NCI-H69 (cell line): Measurements from ENCODE around the gene IL3RA.
"Not testable (repeated sequence)": the region's sequence is repeated elsewhere in the genome, so short reads cannot be mapped to it uniquely, and the experiment has no call there.

ENCODE experiments used
- DNase-seq: peaks from one replicate; lab custom pipeline; 2025; lab: John Stamatoyannopoulos, UW

IL3RA gene

DNA sequence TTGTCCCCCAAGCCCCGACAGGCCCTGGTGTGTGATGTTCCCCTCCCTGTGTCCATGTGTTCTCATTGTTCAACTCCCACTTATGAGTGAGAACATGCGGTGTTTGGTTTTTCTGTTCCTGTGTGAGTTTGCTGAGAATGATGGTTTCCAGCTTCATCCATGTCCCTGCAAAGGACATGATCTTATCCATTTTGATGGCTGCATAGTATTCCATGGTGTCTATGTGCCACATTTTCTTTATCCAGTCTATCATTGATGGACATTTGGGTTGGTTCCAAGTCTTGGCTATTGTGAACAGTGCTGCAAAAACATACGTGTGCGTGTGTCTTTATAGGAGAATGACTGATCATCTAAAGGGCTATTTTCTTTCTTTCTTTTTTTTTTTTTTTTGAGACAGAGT lies 4.2 kb upstream of the IL3RA start:
- DNase-seq, result not testable (repeated sequence)

DNA sequence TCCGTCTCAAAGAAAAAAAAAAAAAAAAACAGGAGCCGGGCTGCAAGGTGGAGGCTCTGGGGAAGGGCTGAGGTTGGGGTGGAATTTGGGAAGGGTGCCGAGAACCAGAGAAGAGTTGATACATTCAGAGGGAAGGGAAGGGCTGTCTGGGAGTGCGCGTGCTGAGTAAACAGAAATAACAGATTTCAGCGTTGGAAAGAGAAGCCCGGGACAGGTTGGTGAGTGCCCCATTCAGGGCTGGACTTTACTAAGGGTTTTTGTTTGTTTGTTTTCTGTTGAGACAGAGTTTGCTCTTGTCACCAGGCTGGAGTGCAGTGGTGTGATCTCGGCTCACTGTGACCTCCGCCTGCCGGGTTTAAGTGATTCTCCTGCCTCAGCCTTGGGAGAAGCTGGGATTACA lies 1.7 kb upstream of the IL3RA start:
- no peak for DNase-seq

DNA sequence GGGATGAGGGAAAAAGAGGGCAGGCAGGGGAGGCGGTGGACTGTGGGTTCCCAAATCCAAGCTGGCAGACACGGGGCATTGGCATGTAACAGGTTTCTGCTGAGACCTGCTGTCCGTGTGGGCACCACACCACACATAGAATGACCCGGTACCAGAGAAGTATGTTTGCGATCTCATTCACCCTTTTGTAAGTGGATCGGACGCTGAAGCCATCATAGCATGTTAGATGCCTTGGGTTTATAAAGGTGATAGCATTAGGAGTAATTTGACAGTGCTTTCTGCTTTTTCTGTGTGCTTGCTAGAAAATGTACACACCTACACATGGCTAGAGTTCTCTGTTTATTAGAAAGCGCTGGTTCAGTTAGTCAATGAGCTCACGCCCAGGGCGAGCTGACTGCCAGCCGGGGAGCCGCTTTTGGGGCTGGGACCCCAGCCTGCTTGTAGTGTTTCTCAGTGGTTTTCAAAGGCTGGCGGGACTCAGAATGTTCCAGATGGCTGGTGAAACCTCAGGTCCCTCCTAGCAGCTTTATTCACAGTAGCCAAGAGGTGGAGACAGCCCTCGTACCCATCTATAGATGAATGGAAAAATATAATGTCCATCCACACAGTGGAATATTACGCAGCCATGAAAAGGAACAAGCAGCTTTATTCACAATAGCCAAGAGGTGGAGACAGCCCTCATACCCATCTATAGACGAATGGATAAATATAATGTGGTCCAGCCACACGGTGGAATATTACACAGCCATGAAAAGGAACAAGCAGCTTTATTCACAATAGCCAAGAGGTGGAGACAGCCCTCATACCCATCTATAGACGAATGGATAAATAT lies 579 bp downstream of the IL3RA start:
- DNase-seq, result no peak

DNA sequence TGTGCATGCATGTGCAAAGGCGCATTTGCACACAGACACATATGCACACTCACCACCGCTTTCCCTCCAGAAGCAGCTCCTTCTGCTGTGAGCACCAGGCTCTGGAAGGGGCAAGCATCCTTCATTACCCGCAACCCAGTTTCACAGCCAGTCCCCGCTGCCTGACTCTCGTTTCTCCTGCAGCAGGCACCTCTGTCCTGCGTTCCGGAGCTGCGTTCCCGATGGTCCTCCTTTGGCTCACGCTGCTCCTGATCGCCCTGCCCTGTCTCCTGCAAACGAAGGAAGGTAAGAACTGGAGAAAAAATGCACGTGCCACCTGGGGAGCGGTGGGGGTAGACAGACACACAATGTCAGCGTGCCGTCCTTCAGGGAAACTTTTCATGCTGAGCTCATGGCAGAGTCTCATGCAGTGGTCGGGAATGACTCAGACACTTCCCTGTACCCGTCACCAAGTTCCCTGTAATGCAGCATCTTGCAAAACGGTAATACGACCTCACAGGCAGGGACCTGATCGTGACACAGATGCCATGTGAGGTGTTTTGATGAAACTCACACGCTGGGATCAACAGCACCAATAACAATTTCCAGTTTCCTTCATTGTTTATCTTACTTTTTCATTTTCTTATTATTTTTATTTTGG lies 5.1 kb downstream of the IL3RA start:
- no peak for DNase-seq

DNA sequence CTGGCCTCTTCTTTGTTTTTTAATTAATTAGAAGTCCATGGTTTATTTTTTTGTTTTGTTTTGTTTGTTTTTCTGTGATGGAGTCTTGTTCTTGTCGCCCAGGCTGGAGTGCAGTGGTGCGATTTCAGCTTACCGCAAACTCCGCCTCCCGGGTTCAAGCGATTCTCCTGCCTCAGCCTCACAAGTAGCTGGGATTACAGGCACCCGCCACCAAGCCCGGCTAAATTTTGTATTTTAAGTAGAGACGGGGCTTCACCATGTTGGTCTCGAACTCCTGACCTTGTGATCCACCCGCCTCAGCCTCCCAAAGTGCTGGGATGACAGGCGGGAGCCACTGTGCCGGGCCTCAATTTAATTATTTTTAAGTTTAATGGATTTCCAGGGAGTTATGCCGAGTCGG lies 13.0 kb downstream of the IL3RA start:
- not testable (repeated sequence) for DNase-seq

DNA sequence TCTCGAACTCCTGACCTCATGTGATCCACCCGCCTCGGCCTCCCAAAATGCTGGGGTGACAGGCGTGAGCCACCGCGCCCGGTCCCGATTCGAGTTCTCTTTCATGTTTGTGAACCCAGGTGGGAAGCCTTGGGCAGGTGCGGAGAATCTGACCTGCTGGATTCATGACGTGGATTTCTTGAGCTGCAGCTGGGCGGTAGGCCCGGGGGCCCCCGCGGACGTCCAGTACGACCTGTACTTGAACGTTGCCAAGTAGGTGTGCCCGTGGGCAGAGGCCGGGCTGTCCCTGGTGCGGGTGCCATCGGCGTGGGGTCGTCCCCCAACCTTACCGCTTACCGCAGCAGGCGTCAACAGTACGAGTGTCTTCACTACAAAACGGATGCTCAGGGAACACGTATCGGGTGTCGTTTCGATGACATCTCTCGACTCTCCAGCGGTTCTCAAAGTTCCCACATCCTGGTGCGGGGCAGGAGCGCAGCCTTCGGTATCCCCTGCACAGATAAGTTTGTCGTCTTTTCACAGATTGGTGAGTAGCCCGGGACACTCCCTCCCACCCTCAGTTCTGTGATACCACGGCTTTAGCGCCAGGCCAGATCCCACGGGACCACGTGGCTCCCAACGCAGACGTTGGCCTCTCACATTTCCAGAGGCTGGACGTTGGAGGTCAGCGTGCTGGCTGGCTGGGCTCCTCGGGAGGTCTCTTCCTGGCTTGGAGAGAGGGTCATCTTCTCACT lies 15.6 kb downstream of the IL3RA start:
- no peak for DNase-seq

DNA sequence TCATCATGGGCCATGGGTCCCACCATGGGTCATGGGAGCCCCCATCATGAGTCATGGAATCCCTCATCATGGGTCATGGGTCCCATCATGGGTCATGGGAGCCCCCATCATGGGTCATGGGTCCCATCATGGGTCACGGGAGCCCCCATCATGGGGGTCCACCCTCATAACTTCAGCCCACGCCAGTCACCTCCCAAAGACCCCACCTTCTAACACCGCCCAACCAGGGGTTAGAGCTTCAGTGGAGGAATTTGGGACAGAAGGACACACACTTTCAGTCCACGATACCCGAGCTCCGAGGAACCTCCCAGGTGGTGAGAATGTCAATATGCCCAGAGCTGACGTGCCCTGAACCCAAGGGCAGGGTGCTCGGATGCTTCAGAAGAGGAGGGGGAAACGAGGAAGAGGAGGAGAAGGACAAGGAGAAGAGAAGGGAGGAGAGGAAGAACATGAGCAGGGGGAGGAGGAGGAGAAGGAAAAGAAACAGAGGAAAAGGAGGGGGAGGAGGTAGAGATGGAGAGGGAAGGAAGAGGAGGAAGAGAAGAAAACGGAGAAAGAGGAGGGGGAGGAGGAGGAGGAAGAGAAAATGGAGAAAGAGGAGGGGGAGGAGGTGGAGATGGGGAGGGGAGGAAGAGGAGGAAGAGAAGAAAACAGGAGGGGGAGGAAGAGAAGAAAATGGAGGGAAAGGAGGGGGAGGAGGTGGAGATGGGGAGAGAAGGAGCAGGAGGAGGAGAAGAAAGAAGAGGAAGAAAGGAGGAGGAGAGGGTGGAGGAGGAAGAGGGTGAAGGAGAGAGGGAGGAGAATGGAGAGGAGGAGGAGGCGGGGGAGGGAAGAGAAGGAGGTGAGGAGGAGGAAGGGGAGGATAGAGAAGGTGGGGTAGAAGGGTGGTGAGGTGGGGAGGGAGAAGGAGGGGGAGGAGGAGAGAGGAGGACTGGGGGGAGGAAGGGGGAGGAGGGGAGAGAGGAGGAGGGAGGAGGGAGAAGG lies 17.7 kb downstream of the IL3RA start:
- DNase-seq, result no peak

DNA sequence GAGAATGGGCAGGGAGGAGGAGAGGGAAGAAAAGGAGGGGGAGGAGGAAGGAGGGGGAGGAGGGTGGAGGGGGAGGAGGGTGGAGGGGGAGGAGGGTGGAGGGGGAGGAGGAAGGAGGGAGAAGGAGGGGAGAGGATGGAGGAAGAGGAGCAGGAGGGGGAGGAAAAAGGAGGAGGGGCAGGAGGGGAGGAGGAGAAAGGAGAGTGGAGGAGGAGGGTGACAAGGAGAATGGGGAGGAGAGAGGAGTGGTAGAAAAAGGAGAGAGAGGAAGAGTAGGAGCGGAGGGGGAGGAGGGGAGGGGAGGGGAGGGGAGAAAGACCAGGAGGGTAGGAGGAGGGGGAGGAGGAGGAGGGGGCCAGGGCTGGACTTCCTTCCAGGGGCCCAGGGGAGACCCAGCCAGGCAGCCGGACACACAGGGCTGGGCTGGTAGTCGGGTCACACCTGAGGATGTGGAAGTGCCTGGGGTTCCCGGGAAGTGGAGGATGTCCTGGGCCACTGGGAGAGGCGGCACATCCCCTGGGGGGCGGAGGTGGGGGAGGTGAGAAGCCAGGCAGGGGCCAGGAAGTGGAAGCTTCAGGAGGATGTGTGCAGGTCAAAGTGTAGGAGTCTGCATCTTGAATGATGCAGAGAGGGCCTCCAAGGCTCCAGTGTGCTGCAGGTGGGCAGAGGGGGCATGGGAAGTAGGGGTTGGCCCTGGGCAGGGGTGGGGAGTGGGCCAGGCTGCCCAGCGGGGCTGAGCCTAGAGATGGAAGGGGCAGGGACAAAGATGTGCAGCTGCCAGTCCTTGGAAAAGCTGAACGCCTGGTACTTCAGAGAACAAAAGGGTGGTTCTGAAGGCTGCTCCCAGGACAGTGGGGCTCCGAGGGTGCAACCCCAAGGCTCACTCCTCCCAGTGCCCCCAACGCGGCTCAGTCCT lies 18.8 kb downstream of the IL3RA start:
- DNase-seq, result no peak

DNA sequence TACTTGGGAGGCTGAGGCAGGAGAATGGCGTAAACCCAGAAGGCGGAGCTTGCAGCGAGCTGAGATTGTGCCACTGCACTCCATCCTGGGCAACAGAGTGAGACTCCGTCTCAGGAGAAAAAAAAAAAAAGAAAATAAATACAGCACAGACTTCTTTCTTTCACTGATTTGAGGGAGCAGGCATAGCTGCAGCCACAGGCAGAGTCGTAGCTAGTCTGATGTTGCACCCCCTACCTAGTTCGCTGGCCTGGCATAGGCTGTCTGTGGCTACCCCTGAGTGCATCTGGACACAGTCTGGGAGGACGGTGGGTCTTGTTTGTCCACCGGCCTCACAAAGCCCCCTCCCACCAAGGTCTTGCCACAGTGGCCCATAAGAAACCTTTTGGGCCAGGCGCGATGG lies 21.4 kb downstream of the IL3RA start:
- no peak for DNase-seq

DNA sequence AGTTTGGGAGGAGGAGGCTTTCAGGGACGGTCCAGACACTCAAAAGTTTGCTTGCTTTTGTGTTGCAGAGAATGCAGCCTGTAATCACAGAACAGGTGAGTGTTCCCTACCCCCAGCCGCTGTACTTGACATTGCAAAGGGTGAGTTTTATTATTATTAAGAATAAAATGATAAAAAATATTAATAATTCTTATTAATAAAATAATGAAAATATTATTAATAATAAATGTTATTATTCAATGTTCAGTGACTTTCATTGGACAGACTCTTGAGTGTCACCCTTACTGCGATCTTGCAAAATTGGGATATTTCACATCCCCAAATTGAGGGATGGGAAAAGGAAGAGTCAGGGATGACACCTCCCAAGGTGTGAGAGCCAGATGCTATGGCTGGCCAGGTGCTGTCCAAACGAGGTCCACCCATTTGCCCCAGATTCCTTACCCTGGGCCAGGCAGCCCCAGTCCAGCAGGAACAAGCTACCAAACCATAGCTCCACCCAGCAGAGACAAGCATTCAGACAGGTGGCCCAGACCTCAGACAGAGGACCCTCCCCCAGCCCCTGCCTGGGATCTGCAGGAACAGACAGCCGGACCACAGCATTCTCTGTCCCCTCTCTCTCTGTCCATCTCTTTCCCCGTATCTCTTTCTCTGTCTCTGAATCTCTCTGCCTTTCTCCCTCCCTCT lies 22.4 kb downstream of the IL3RA start:
- DNase-seq, result no peak

DNA sequence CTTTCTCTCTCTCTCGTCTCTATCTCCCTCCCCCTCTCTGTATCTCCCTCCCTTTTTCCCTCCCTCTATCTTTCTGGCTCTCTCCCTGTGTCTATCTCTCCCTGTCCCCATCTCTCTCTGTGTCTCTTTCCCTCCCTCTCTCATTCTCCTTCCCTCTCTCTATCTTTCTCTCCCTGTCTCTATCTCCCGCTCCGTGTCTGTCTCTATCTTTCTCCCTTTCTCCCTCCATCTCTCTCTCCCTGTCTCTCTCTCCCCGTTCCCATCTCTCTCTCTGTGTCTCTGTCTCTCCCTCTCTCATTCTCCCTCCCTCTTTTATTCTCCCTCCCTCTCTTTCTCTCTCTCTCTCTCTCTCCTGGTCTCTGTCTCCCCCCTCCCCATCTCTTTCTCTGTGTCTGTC lies 22.9 kb downstream of the IL3RA start:
- DNase-seq, result no peak

DNA sequence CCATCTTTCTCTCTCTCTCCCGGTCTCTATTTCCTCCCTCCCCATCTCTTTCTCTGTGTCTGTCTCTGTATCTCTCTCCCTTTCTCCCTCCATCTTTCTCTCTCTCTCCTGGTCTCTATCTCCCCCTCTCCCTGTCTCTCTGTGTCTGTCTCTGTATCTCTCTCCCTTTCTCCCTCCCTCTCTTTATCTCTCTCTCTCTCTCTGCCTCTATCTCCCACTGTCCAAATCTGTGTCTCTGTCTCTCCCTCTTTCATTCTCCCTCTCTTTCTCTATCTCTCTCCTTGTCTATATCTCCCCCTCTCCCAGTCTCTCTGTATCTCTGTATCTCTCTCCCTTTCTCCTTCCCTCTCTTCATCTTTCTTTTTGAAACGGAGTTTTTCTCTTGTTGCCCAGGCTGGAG lies 23.6 kb downstream of the IL3RA start:
- no peak for DNase-seq

DNA sequence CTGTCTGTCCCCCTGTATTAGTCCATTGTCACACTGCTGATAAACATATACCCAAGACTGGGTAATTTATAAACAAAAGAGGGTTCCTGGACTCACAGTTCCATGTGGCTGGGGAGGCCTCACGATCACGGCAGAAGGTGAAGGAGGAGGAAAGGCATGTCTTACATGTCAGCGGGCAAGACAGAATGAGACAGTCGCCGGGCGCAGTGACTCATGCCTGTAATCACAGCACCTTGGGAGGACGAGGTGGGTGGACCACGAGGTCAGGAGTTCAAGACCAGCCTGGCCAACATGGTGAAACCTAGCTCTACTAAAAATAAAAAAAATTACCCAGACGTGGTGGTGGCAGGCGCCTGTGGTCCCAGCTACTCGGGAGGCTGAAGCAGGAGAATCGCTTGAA lies 24.7 kb downstream of the IL3RA start:
- DNase-seq, result no peak

DNA sequence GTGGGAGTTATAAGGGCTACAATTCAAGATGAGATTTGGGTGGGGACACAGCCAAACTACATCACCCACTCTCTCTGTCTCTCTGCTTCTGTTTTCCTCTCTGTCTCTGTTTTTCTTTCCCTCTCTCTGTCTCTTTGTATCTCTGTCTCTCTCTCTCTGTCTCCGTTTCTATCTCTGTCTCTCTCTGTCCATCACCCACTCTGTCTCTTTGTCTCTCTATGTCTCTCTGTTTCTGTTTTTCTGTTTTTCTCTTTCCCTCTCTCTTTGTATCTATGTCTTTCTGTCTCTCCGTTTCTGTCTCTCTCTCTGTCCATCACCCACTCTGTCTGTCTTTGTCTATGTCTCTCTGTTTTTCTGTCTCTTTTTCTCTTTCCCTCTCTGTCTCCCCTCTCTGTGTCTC lies 25.3 kb downstream of the IL3RA start:
- no peak for DNase-seq

DNA sequence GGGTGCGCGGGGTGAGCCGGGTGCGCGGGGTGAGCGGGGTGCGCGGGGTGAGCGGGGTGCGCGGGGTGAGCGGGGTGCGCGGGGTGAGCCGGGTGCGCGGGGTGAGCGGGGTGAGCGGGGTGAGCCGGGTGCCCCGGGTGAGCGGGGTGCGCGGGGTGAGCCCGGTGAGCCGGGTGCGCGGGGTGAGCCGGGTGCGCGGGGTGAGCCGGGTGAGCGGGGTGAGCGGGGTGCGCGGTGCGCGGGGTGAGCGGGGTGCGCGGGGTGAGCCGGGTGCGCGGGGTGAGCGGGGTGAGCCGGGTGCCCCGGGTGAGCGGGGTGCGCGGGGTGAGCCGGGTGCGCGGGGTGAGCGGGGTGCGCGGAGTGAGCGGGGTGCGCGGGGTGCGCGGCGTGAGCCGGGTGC lies 29.8 kb downstream of the IL3RA start:
- not testable (repeated sequence) for DNase-seq

DNA sequence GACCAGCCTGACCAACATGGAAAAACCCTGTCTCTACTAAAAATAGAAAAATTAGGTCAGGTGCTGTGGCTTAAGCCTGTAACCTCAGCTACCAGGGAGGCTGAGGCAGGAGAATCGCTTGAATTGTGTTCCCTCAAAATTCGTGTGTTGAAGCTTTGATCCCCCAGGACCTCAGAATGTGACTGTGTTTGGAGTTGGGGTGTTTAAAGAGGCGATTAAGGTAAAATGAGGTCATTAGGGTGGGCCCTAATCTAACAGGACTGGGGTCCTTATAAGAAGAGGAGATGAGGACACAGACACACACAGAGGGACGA lies 31.8 kb downstream of the IL3RA start:
- no peak for DNase-seq

DNA sequence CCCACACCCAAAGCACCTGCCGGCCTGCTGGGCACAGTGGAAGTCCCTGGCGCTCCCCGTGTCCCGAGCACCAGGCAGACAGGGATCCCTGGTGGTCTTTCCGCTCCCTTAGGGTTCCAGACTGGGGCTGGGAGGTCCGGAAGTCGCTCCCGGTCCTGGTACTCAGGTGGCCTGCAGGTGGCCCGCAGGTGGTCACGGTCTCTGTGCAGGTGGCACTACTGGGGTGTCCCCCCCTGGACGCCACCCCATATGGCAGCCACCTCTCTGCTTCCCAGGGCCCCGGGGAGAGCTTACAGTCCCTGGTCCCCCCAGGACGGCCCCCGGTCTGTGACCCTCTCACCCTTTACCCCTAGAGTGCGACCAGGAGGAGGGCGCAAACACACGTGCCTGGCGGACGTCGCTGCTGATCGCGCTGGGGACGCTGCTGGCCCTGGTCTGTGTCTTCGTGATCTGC lies 41.7 kb downstream of the IL3RA start:
- DNase-seq, result no peak

DNA sequence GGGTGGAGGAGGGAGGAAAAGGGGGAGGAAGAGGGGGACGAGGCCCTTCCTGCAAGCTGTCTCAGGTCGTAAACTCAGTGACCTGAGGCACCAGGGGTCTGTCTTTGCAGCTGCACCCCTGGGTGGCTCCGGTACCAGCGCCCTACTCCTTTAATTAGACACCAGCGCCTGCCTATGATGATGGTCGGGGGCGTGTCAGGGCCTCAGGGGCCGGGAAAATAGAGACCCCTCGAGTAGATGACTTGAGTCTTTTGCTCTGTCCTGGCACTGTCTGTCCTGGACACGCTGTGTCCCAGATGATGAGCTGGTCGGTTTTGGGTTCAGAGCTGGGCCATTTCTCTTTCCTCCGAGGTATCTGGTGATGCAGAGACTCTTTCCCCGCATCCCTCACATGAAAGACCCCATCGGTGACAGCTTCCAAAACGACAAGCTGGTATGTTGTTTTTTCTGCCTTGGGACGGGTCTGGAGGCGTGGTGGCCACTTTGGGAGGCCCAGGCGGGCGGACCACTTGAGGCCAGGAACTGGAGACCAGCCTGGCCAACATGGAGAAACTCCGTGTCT lies 44.2 kb downstream of the IL3RA start:
- DNase-seq, result no peak

DNA sequence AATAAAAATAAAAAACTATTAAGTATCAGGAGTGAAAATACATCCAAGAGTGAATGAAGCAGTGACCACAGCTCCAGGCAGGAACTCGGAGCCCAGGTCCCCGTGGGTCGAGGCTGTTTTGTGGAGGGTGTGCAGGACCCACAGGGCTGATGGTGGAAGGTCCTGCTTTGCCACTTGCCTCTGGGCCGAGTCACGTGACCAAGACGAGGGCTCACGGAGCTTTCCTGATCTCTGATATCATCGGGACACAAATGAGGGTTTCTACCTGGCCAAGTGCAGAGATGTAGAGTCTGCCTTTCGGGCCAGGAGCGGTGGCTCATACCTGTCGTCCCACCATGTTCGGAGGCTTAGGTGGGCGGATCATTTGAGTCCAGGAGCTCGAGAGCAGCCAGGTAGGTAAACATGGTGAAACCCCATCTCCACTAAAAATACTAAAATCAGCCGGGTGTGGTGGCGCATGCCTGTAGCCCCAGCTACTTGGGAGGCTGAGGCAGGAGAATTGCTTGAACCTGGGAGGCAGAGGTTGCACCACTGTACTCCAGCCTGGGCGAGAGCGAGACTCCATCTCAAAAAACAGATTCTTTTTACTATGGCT lies 48.2 kb downstream of the IL3RA start:
- DNase-seq, result no peak
